GM12878 (cell line): ENCODE measurements around the gene DHRS7C. TPM values are rescaled to one million over a fixed set of nuclear protein-coding genes. Genes with fewer than 3 reads are reported as not detected.

ENCODE experiments used
- ATAC-seq: fragments of 200-7000 bp; cut with Tn5 transposase; 3 replicates; pipeline ENCODE4 v1.9.1; 2020; ENCODE audit warnings: mild to moderate bottlenecking, moderate library complexity
- BruUV-seq: library from RNA; stranded (reverse); fragments of 400-500 nt; replicated peaks from 2 replicates; lab custom pipeline; 2021; lab: Mats Ljungman, UMichigan
- CTCF ChIA-PET: fragments of 300-600 bp; sonication (Branson Sonifier 250); formaldehyde crosslinking; extraction: SDS; loops from one replicate; lab custom pipeline; 2021; ENCODE audit warnings: inconsistent platforms; lab: Yijun Ruan, JAX
- POLR2A ChIA-PET: fragments of 350-600 bp; formaldehyde crosslinking; extraction: SDS; loops from one replicate; lab custom pipeline; 2021; ENCODE audit warnings: inconsistent platforms; lab: Charles Lee
- RAD21 ChIA-PET: fragments of 300-600 bp; sonication (Branson Sonifier 250); formaldehyde crosslinking; loops from one replicate; lab custom pipeline; 2023; ENCODE audit warnings: antibody characterized with exemption; ENCODE audit not compliant: unreplicated experiment; lab: Charles Lee
- SMC1A ChIA-PET: fragments of 300-600 bp; sonication (Branson Sonifier 250); formaldehyde crosslinking; loops from one replicate; lab custom pipeline; 2023; ENCODE audit not compliant: unreplicated experiment, uncharacterized antibody; lab: Charles Lee
- DNase-seq: peaks from one replicate; pipeline ENCODE4 v3.0.0-alpha.2; 2011; ENCODE audit warnings: low read depth, low spot score
- FAIRE-seq: peaks from 3 replicates; lab custom pipeline; 2011; peaks lifted over from hg19 to GRCh38; lab: Jason Lieb, UNC
- H2AFZ ChIP-seq: 2 replicates; pipeline ENCODE4 v1.6.0; 2011; ENCODE audit warnings: low read depth, low read length, control low read depth; ENCODE audit not compliant: control insufficient read depth
- H3K27ac ChIP-seq: 2 replicates; pipeline ENCODE4 v1.5.1; 2011; ENCODE audit warnings: control low read depth; ENCODE audit not compliant: control insufficient read depth, insufficient read depth
- H3K27me3 ChIP-seq, 2 experiments: replicated peaks in 1 of 2; 2 replicates each; pipeline versions ENCODE4 v1.6.0 to v1.6.1; 2011; ENCODE audit warnings: low read length in 1 of 2; ENCODE audit not compliant: control insufficient read depth in 2 of 2, insufficient read depth in 2 of 2
- H3K36me3 ChIP-seq, 2 experiments: 2 replicates each; pipeline ENCODE4 v1.5.1; 2011; ENCODE audit warnings: low read length in 1 of 2; ENCODE audit not compliant: control insufficient read depth in 2 of 2, insufficient read depth in 2 of 2
- H3K4me1 ChIP-seq: 2 replicates; pipeline ENCODE4 v1.6.1; 2011; ENCODE audit warnings: mild to moderate bottlenecking, low read length, moderate library complexity, mixed read lengths; ENCODE audit not compliant: control insufficient read depth, insufficient read depth
- H3K4me2 ChIP-seq: 2 replicates; pipeline ENCODE4 v1.6.0; 2011; ENCODE audit warnings: control low read depth; ENCODE audit not compliant: control insufficient read depth, insufficient read depth
- H3K4me3 ChIP-seq: fragments of 200-600 bp; sonication (generic); 2 replicates; pipeline ENCODE4 v1.5.1; 2016
- H3K79me2 ChIP-seq: 2 replicates; pipeline ENCODE4 v1.6.0; 2011; ENCODE audit warnings: low read length; ENCODE audit not compliant: control insufficient read depth, insufficient read depth
- H3K9ac ChIP-seq: 2 replicates; pipeline ENCODE4 v1.8.0; 2011; ENCODE audit warnings: low read length, control low read depth, mixed read lengths; ENCODE audit not compliant: control insufficient read depth, insufficient read depth
- H3K9me3 ChIP-seq: replicated peaks from 3 replicates; pipeline ENCODE4 v1.5.1; 2011; ENCODE audit warnings: mild to moderate bottlenecking, low read length; ENCODE audit not compliant: control insufficient read depth, insufficient read depth
- H4K20me1 ChIP-seq: 2 replicates; pipeline ENCODE4 v1.6.0; 2011; ENCODE audit not compliant: control insufficient read depth, insufficient read depth
- IKZF2 ChIP-seq, 2 experiments: fragments of 450-650 bp; IDR thresholded peaks; 2 replicates each; pipeline ENCODE4 v1.6.1; 2017; ENCODE audit warnings: mild to moderate bottlenecking in 2 of 2, moderate library complexity in 2 of 2
- SP1 ChIP-seq: IDR thresholded peaks from one replicate; pipeline ENCODE4 v1.6.1; 2011; ENCODE audit warnings: low read depth, low read length
- WGBS: methylation state at CpG from one replicate; pipeline ENCODE4 v1.1.6; 2016; ENCODE audit warnings: low lambda C conversion rate; ENCODE audit not compliant: insufficient replicate concordance, insufficient coverage; ENCODE audit errors: missing lambda C conversion rate; 5-methylcytosine and 5-hydroxymethylcytosine counted together
- in situ Hi-C: fragments of 300-500 bp; cut with MboI; formaldehyde crosslinking; loops from 9 replicates; pipeline ENCODE4 v1.14.3; 2018; ENCODE audit warnings: mixed read lengths
- intact Hi-C: fragments of 100-400 bp; cut with micrococcal nuclease; formaldehyde crosslinking; loops from one replicate; pipeline ENCODE4 v1.14.2; 2022; ENCODE audit not compliant: unreplicated experiment
- polyA plus RNA-seq, 11 experiments: library from polyadenylated mRNA; depleted of rRNA in 4 of 11; unstranded in 6 of 11; stranded (reverse) in 5 of 11; fragments of >200 nt; fragmentation: Nextera tagmentation in 4 of 11; fragmentation: Illumina TruSeq in 1 of 11; extraction: Ambion mirVana in 4 of 11; extraction: Trizol in 1 of 11; gene quantifications; 1 replicate in 1 of 11; 2 replicates in 10 of 11; pipeline versions ENCODE4 v1.2.1 to v1.2.3, GENCODE V29; 2011 to 2016; ENCODE audit warnings: inconsistent platforms in 2 of 11, missing spikeins in 2 of 11, low read depth in 1 of 11
- total RNA-seq, 4 experiments: library from RNA; depleted of rRNA in 3 of 4; stranded (reverse); fragments of >200 nt in 3 of 4; fragmentation: Illumina TruSeq in 1 of 4; extraction: Trizol in 1 of 4; gene quantifications; 2 replicates each; pipeline versions ENCODE4 v1.2.1 to v1.2.3, GENCODE V29; 2013 to 2021
- TF ChIP-seq, protein P1 (sequence below): fragments of 450-650 bp; formaldehyde crosslinking; IDR thresholded peaks from 2 replicates; pipeline ENCODE4 v1.5.0; 2022; ENCODE audit warnings: mild to moderate bottlenecking, missing genetic modification characterization
- TF ChIP-seq, protein P2 (sequence below): IDR thresholded peaks from 2 replicates; pipeline ENCODE4 v1.6.1; 2012; ENCODE audit warnings: mild to moderate bottlenecking, low read depth, low read length
- TF ChIP-seq, protein P3 (sequence below): IDR thresholded peaks from 2 replicates; pipeline ENCODE4 v1.6.1; 2012; ENCODE audit warnings: low read length, inconsistent platforms

Gene DHRS7C
- total and polyA plus RNA-seq, 10 of the 15 experiments (the other 5 are each of a cell fraction or from before 2014, with no cell fraction given) = not detected

DNA sequence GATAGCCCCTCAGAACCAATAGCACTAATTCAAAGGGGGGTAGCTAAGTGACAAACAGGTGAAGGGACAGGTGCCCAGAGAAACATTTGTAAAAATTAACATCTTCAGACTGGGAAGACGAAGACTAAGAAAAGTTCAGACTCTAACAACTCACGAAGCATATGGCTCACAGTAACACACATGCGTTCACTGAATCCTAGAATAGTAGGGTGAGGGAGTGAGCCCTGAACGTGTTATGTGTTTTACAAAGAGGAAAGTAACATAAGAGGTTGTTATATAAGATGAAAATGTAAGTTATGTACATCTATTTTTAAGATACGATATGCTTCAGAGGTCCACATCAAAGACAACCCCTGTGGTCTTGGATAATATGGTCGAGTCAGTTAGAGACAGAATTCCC is 15.3 kb upstream of the DHRS7C start (continued):
- TF ChIP-seq, protein P1, sequence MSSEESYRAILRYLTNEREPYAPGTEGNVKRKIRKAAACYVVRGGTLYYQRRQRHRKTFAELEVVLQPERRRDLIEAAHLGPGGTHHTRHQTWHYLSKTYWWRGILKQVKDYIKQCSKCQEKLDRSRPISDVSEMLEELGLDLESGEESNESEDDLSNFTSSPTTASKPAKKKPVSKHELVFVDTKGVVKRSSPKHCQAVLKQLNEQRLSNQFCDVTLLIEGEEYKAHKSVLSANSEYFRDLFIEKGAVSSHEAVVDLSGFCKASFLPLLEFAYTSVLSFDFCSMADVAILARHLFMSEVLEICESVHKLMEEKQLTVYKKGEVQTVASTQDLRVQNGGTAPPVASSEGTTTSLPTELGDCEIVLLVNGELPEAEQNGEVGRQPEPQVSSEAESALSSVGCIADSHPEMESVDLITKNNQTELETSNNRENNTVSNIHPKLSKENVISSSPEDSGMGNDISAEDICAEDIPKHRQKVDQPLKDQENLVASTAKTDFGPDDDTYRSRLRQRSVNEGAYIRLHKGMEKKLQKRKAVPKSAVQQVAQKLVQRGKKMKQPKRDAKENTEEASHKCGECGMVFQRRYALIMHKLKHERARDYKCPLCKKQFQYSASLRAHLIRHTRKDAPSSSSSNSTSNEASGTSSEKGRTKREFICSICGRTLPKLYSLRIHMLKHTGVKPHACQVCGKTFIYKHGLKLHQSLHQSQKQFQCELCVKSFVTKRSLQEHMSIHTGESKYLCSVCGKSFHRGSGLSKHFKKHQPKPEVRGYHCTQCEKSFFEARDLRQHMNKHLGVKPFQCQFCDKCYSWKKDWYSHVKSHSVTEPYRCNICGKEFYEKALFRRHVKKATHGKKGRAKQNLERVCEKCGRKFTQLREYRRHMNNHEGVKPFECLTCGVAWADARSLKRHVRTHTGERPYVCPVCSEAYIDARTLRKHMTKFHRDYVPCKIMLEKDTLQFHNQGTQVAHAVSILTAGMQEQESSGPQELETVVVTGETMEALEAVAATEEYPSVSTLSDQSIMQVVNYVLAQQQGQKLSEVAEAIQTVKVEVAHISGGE (CRISPR knock-in tag) = no peak
- TF ChIP-seq, protein P2, sequence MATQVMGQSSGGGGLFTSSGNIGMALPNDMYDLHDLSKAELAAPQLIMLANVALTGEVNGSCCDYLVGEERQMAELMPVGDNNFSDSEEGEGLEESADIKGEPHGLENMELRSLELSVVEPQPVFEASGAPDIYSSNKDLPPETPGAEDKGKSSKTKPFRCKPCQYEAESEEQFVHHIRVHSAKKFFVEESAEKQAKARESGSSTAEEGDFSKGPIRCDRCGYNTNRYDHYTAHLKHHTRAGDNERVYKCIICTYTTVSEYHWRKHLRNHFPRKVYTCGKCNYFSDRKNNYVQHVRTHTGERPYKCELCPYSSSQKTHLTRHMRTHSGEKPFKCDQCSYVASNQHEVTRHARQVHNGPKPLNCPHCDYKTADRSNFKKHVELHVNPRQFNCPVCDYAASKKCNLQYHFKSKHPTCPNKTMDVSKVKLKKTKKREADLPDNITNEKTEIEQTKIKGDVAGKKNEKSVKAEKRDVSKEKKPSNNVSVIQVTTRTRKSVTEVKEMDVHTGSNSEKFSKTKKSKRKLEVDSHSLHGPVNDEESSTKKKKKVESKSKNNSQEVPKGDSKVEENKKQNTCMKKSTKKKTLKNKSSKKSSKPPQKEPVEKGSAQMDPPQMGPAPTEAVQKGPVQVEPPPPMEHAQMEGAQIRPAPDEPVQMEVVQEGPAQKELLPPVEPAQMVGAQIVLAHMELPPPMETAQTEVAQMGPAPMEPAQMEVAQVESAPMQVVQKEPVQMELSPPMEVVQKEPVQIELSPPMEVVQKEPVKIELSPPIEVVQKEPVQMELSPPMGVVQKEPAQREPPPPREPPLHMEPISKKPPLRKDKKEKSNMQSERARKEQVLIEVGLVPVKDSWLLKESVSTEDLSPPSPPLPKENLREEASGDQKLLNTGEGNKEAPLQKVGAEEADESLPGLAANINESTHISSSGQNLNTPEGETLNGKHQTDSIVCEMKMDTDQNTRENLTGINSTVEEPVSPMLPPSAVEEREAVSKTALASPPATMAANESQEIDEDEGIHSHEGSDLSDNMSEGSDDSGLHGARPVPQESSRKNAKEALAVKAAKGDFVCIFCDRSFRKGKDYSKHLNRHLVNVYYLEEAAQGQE = no peak
- TF ChIP-seq IKZF2 (IDR thresholded peaks at IDR 0.05) = no peak

DNA sequence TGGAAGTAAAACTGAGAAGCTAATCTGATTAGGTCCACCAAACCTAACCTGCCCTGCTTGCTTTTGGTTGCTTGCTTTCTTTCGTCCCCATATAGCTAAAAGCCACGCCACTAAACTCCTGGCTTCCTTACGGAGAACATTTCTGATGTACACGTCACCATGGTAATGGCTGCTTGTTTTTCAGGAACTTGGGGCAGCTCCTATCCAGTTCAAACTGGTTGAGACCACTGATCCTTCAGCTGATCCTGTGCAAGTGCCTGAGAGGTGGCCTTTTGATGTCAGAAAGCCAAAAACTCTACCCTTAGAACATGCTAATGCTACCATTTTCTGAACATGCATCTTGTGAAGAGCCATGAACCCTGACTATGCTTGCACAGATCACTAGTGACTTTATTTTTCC is 14.4 kb upstream of the DHRS7C start:
- POLR2A ChIA-PET = no interaction called here

More for the DNA sequence above, 14.4 kb upstream of the DHRS7C start:
- Histone ChIP-seq H2AFZ (no peak overlapping the region), H4K20me1 (no peaks in the 10 kb centered on the region), H3K4me2 (no peak overlapping the region), H3K4me1 (no peaks in the 10 kb centered on the region), H3K79me2 (no peaks in the 10 kb centered on the region), H3K36me3 (no peaks in the 10 kb centered on the region), H3K9me3 (no peaks in the 10 kb centered on the region), H3K9ac (no peak overlapping the region), H3K27ac (no peak overlapping the region), H3K4me3 (no peak overlapping the region), H3K27me3 (no peaks in the 10 kb centered on the region; a peak in 1 of 4 replicates)
- DNase-seq = no peak
- no peak for FAIRE-seq
- WGBS = 0% methylated on average over 4 of the region's 4 CpGs
- no TSS peak for BruUV-seq
- ATAC-seq = no peak
- in situ Hi-C loops = no loop called here
- intact Hi-C loops = no loop called here
- TF ChIP-seq SP1 = no peak
- TF ChIP-seq, protein P3, sequence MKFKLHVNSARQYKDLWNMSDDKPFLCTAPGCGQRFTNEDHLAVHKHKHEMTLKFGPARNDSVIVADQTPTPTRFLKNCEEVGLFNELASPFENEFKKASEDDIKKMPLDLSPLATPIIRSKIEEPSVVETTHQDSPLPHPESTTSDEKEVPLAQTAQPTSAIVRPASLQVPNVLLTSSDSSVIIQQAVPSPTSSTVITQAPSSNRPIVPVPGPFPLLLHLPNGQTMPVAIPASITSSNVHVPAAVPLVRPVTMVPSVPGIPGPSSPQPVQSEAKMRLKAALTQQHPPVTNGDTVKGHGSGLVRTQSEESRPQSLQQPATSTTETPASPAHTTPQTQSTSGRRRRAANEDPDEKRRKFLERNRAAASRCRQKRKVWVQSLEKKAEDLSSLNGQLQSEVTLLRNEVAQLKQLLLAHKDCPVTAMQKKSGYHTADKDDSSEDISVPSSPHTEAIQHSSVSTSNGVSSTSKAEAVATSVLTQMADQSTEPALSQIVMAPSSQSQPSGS = no peak
- ChIA-PET RAD21 (no interaction called here), SMC1A (no interaction called here), CTCF (no interaction called here)
